Measurements from ENCODE around the gene C2orf49. TPM values are rescaled to one million over a fixed set of nuclear protein-coding genes. Genes with fewer than 3 reads are reported as not detected.

Gene C2orf49
- total and polyA plus RNA-seq, 10 of the 15 experiments (the other 5 are each of a cell fraction or from before 2014, with no cell fraction given), result 7.2 to 24.2 (median 15.5) TPM

GRCh38 chr2:105337122-105338019 lies at the start of gene C2orf49 (continued):
- TF ChIP-seq NFXL1 (IDR thresholded peaks at IDR 0.05; ENCODE audit: borderline replicate concordance) (no peak), NRF1 (conservative IDR thresholded peaks at IDR 0.05; ENCODE audit: low read depth, low read length) (no peak), CUX1 (IDR thresholded peaks at IDR 0.05; ENCODE audit: insufficient replicate concordance, low read depth, low read length) (no peak), CREM (IDR thresholded peaks at IDR 0.05; ENCODE audit: low read depth) (peak; percentile 99), ZNF384 (IDR thresholded peaks at IDR 0.05; ENCODE audit: borderline replicate concordance, low read depth, low read length) (no peak), MEF2B (IDR thresholded peaks at IDR 0.05; ENCODE audit: partially characterized antibody, poor library complexity, severe bottlenecking) (peak; percentile 28), TARDBP (IDR thresholded peaks at IDR 0.05; ENCODE audit: borderline replicate concordance) (no peak), CBX3 (IDR thresholded peaks at IDR 0.05; ENCODE audit: borderline replicate concordance, low read depth) (no peak), NBN (IDR thresholded peaks at IDR 0.05) (peak; percentile 100), BHLHE40 (IDR thresholded peaks at IDR 0.05; ENCODE audit: borderline replicate concordance in 1 of 2, low read depth in 2 of 2, low read length in 1 of 2) (peak in 1 of 2 experiments; percentile 48; a peak in 1 of 4 replicates), MAX (IDR thresholded peaks at IDR 0.05; ENCODE audit: low read depth, low read length) (0 out of 2 replicates have a peak, but pooled peaks have one; percentile 11), RELB (IDR thresholded peaks at IDR 0.05; ENCODE audit: low read depth) (peak; percentile 98), NKRF (conservative IDR thresholded peaks at IDR 0.05) (peak; percentile 27; the same call in 1 of the 2 replicates), HDAC2 (IDR thresholded peaks at IDR 0.05) (no peak), RUNX3 (IDR thresholded peaks at IDR 0.05; ENCODE audit: low read length) (peak; percentile 60; the same call in 1 of the 2 replicates)
- TF ChIP-seq, protein P1, sequence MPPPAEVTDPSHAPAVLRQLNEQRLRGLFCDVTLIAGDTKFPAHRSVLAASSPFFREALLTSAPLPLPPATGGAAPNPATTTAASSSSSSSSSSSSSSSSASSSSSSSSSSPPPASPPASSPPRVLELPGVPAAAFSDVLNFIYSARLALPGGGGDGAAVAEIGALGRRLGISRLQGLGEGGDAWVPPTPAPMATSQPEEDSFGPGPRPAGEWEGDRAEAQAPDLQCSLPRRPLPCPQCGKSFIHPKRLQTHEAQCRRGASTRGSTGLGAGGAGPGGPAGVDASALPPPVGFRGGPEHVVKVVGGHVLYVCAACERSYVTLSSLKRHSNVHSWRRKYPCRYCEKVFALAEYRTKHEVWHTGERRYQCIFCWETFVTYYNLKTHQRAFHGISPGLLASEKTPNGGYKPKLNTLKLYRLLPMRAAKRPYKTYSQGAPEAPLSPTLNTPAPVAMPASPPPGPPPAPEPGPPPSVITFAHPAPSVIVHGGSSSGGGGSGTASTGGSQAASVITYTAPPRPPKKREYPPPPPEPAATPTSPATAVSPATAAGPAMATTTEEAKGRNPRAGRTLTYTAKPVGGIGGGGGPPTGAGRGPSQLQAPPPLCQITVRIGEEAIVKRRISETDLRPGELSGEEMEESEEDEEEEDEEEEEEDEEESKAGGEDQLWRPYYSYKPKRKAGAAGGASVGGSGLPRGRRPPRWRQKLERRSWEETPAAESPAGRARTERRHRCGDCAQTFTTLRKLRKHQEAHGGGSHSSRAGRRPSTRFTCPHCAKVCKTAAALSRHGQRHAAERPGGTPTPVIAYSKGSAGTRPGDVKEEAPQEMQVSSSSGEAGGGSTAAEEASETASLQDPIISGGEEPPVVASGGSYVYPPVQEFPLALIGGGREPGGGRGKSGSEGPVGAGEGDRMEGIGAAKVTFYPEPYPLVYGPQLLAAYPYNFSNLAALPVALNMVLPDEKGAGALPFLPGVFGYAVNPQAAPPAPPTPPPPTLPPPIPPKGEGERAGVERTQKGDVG (CRISPR knock-in tag; IDR thresholded peaks at IDR 0.05), result no peak

Data from GM12878 (cell line).